GM18517 (cell line): ENCODE measurements around the gene C3AR1.
"Not testable (repeated sequence)": the region's sequence is repeated elsewhere in the genome, so short reads cannot be mapped to it uniquely, and the experiment has no call there.

ENCODE experiments used
- ATAC-seq: cut with Tn5 transposase; IDR thresholded peaks from one replicate; pipeline ENCODE4 v1.9.1; 2021; ENCODE audit warnings: mild to moderate bottlenecking, moderate library complexity; ENCODE audit not compliant: unreplicated experiment

Gene C3AR1

GRCh38 chr12:8065991-8066594, at the start of gene C3AR1:
TSS of gene C3AR1 (minus strand) at chr12:8066359. CDS start at chr12:8060185, 6,174 bp downstream.
- ATAC-seq, result peak; percentile 66

- ATAC-seq, result not testable (repeated sequence)
Observed at GRCh38 chr12:8113117-8113516, 47.0 kb upstream of the C3AR1 start.

GRCh38 chr12:8108808-8109398, 42.7 kb upstream of the C3AR1 start:
- no peak for ATAC-seq

GRCh38 chr12:8099235-8099634, 33.1 kb upstream of the C3AR1 start:
- no peak for ATAC-seq

- ATAC-seq, result no peak
Observed at GRCh38 chr12:8096281-8096915, 30.2 kb upstream of the C3AR1 start.

- no peak for ATAC-seq
Observed at GRCh38 chr12:8093291-8093690, 27.1 kb upstream of the C3AR1 start.

- ATAC-seq, result no peak
Observed at GRCh38 chr12:8089716-8090115, 23.6 kb upstream of the C3AR1 start.

- ATAC-seq, result not testable (repeated sequence)
Observed at GRCh38 chr12:8089277-8089676, 23.1 kb upstream of the C3AR1 start.

GRCh38 chr12:8088574-8088973, 22.4 kb upstream of the C3AR1 start:
- no peak for ATAC-seq

- ATAC-seq, result no peak
Observed at GRCh38 chr12:8087666-8088065, 21.5 kb upstream of the C3AR1 start.

GRCh38 chr12:8084351-8084750, 18.2 kb upstream of the C3AR1 start:
- not testable (repeated sequence) for ATAC-seq

GRCh38 chr12:8082808-8083100, 16.6 kb upstream of the C3AR1 start:
- ATAC-seq, result no peak

- ATAC-seq, result no peak
Observed at GRCh38 chr12:8081251-8081920, 15.2 kb upstream of the C3AR1 start.

GRCh38 chr12:8080120-8080519, 14.0 kb upstream of the C3AR1 start:
- no peak for ATAC-seq

- no peak for ATAC-seq
Observed at GRCh38 chr12:8078916-8079315, 12.8 kb upstream of the C3AR1 start.

GRCh38 chr12:8078398-8078797, 12.2 kb upstream of the C3AR1 start:
- no peak for ATAC-seq

GRCh38 chr12:8077207-8077606, 11.0 kb upstream of the C3AR1 start:
- ATAC-seq, result no peak

- ATAC-seq, result no peak
Observed at GRCh38 chr12:8076366-8076765, 10.2 kb upstream of the C3AR1 start.

GRCh38 chr12:8075935-8076334, 9.8 kb upstream of the C3AR1 start:
- no peak for ATAC-seq

- ATAC-seq, result not testable (repeated sequence)
Observed at GRCh38 chr12:8071820-8072219, 5.7 kb upstream of the C3AR1 start.

GRCh38 chr12:8069582-8069981, 3.4 kb upstream of the C3AR1 start:
- no peak for ATAC-seq

- ATAC-seq, result no peak
Observed at GRCh38 chr12:8064131-8064530, 2.0 kb downstream of the C3AR1 start.
